B cell (primary cell): ENCODE data around the gene GPR148.

ENCODE experiments used
- CTCF ChIP-seq: fragments of 200-600 bp; IDR thresholded peaks from one replicate; pipeline ENCODE4 v1.8.0; 2022; ENCODE audit warnings: antibody characterized with exemption, mild to moderate bottlenecking
- EZH2 ChIP-seq: IDR thresholded peaks from 2 replicates; pipeline ENCODE4 v1.6.1; 2012; ENCODE audit warnings: borderline replicate concordance, low read depth, mild to moderate bottlenecking, moderate library complexity, low read length; ENCODE audit not compliant: insufficient read depth, poor library complexity, severe bottlenecking

- TF ChIP-seq CTCF: no peak
- no peak for TF ChIP-seq EZH2
Observed at GRCh38 chr2:130735200-130735599, 6.3 kb downstream of the GPR148 start.
